Measurements from ENCODE around the gene BCAS1.

GRCh38 chr20:54026295-54027064 lies 43.9 kb downstream of the BCAS1 start:
- TF ChIP-seq, protein P1, sequence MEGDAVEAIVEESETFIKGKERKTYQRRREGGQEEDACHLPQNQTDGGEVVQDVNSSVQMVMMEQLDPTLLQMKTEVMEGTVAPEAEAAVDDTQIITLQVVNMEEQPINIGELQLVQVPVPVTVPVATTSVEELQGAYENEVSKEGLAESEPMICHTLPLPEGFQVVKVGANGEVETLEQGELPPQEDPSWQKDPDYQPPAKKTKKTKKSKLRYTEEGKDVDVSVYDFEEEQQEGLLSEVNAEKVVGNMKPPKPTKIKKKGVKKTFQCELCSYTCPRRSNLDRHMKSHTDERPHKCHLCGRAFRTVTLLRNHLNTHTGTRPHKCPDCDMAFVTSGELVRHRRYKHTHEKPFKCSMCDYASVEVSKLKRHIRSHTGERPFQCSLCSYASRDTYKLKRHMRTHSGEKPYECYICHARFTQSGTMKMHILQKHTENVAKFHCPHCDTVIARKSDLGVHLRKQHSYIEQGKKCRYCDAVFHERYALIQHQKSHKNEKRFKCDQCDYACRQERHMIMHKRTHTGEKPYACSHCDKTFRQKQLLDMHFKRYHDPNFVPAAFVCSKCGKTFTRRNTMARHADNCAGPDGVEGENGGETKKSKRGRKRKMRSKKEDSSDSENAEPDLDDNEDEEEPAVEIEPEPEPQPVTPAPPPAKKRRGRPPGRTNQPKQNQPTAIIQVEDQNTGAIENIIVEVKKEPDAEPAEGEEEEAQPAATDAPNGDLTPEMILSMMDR (IDR thresholded peaks at IDR 0.05 in 4 of 5, conservative IDR thresholded peaks at IDR 0.05 in 1 of 5) = no peak
- no peak for TF ChIP-seq POLR2A (IDR thresholded peaks at IDR 0.05)
